NOMO-1 (cell line): Measurements from ENCODE around the gene ZNF865.

Experiments
- DNase-seq, 2 experiments: peaks; one replicate each; lab custom pipeline; 2025; ENCODE audit not compliant: unreplicated experiment in 2 of 2; lab: John Stamatoyannopoulos, UW

ZNF865 gene

GRCh38 chr19:55643003-55643886 is 37.8 kb downstream of the ZNF865 start, which contains the start of gene ZNF581:
Gene ZNF581 (plus strand): TSS chr19:55643649. CDS start chr19:55644572, 923 bp downstream.
- peak; percentile 66 to 68 for DNase-seq

- no peak for DNase-seq
Observed at GRCh38 chr19:55643887-55644176, 38.4 kb downstream of the ZNF865 start.

GRCh38 chr19:55644191-55644833 is 38.9 kb downstream of the ZNF865 start:
- DNase-seq: no peak

GRCh38 chr19:55644842-55645511 is 39.5 kb downstream of the ZNF865 start:
- DNase-seq: no peak

GRCh38 chr19:55645512-55645881 is 40.0 kb downstream of the ZNF865 start:
- DNase-seq: no peak

- no peak for DNase-seq
Observed at GRCh38 chr19:55646889-55647731, 41.7 kb downstream of the ZNF865 start.

GRCh38 chr19:55647732-55648584 is 42.5 kb downstream of the ZNF865 start, which contains the start of gene CCDC106:
Gene CCDC106 (plus strand): TSS chr19:55648212. CDS start chr19:55649047, 835 bp downstream.
- peak; percentile 27 to 40 for DNase-seq

- no peak for DNase-seq
Observed at GRCh38 chr19:55648585-55649267, 43.3 kb downstream of the ZNF865 start.

GRCh38 chr19:55649268-55650125 is 44.0 kb downstream of the ZNF865 start:
- no peak for DNase-seq

GRCh38 chr19:55650126-55650557 is 44.7 kb downstream of the ZNF865 start:
- no peak for DNase-seq

- no peak for DNase-seq
Observed at GRCh38 chr19:55650602-55651230, 45.3 kb downstream of the ZNF865 start.

- DNase-seq: no peak
Observed at GRCh38 chr19:55651236-55651635, 45.8 kb downstream of the ZNF865 start.

GRCh38 chr19:55652311-55653128 is 47.1 kb downstream of the ZNF865 start:
- no peak for DNase-seq

GRCh38 chr19:55653651-55654322 is 48.3 kb downstream of the ZNF865 start:
- DNase-seq: peak; percentile 92 to 96

- DNase-seq: peak; percentile 99
Observed at GRCh38 chr19:55654323-55654867, 48.9 kb downstream of the ZNF865 start.
